Activated CD4-positive, alpha-beta T cell treated with anti-CD3 and anti-CD28 coated beads, Interleukin-2, amount 50 U/mL, for 16 hours (primary cell): ENCODE data around the gene SHLD2.
"Not testable (repeated sequence)": the region's sequence is repeated elsewhere in the genome, so short reads cannot be mapped to it uniquely, and the experiment has no call there.

ENCODE experiments used
- DNase-seq: peaks from one replicate; pipeline ENCODE4 v3.0.0-alpha.2; 2020

SHLD2 gene

GRCh38 chr10:87219370-87219769, 124.4 kb downstream of the SHLD2 start:
- not testable (repeated sequence) for DNase-seq

- not testable (repeated sequence) for DNase-seq
These were observed 127.8 kb downstream of the SHLD2 start for GRCh38 chr10:87222789-87223188.

- not testable (repeated sequence) for DNase-seq
These were observed 130.1 kb downstream of the SHLD2 start, which contains the start of gene NUTM2A for GRCh38 chr10:87225148-87225547. TSS of gene NUTM2A (plus strand) at chr10:87225448. CDS start at chr10:87225831, 383 bp downstream.

GRCh38 chr10:87228247-87228646, 133.2 kb downstream of the SHLD2 start:
- DNase-seq, result not testable (repeated sequence)

- DNase-seq, result not testable (repeated sequence)
These were observed 134.2 kb downstream of the SHLD2 start for GRCh38 chr10:87229211-87229610.

GRCh38 chr10:87234854-87235253, 139.8 kb downstream of the SHLD2 start:
- not testable (repeated sequence) for DNase-seq

GRCh38 chr10:87237244-87237643, 142.2 kb downstream of the SHLD2 start:
- DNase-seq, result not testable (repeated sequence)

GRCh38 chr10:87239346-87239808, 144.4 kb downstream of the SHLD2 start:
- DNase-seq, result not testable (repeated sequence)
